GM21447 (cell line): Measurements from ENCODE around the gene FAM221A.
"Not testable (repeated sequence)": the region's sequence is repeated elsewhere in the genome, so short reads cannot be mapped to it uniquely, and the experiment has no call there.

Source experiments
- ATAC-seq: cut with Tn5 transposase; IDR thresholded peaks from one replicate; pipeline ENCODE4 v1.9.1; 2021; ENCODE audit not compliant: unreplicated experiment

Gene FAM221A

GRCh38 chr7:23700046-23700445 is 20.0 kb downstream of the FAM221A start:
- ATAC-seq, result no peak

- no peak for ATAC-seq
These were observed 29.2 kb downstream of the FAM221A start for GRCh38 chr7:23709081-23709750.

GRCh38 chr7:23710000-23710399 is 30.0 kb downstream of the FAM221A start, which contains the start of gene STK31:
TSS of gene STK31 (plus strand) at chr7:23710219. CDS start at chr7:23710286, 67 bp downstream.
- ATAC-seq, result no peak

- no peak for ATAC-seq
These were observed 32.6 kb downstream of the FAM221A start for GRCh38 chr7:23712368-23713284.

GRCh38 chr7:23713285-23714149 is 33.5 kb downstream of the FAM221A start:
- ATAC-seq, result no peak

- no peak for ATAC-seq
These were observed 34.1 kb downstream of the FAM221A start for GRCh38 chr7:23714150-23714464.

- no peak for ATAC-seq
These were observed 34.6 kb downstream of the FAM221A start for GRCh38 chr7:23714579-23714978.

- ATAC-seq, result no peak
These were observed 35.1 kb downstream of the FAM221A start for GRCh38 chr7:23715099-23715498.

- no peak for ATAC-seq
These were observed 37.8 kb downstream of the FAM221A start for GRCh38 chr7:23717788-23718187.

GRCh38 chr7:23721456-23721855 is 41.5 kb downstream of the FAM221A start:
- no peak for ATAC-seq

- not testable (repeated sequence) for ATAC-seq
These were observed 42.7 kb downstream of the FAM221A start for GRCh38 chr7:23722587-23723216.

- not testable (repeated sequence) for ATAC-seq
These were observed 44.1 kb downstream of the FAM221A start for GRCh38 chr7:23724113-23724512.

GRCh38 chr7:23742051-23742450 is 62.1 kb downstream of the FAM221A start:
- ATAC-seq, result no peak

- no peak for ATAC-seq
These were observed 63.2 kb downstream of the FAM221A start for GRCh38 chr7:23743226-23743625.

- ATAC-seq, result no peak
These were observed 66.6 kb downstream of the FAM221A start for GRCh38 chr7:23746629-23747028.

- ATAC-seq, result no peak
These were observed 71.9 kb downstream of the FAM221A start for GRCh38 chr7:23751852-23752251.
